HepG2 (cell line): ENCODE data around the gene AJUBA. TPM values are rescaled to one million over a fixed set of nuclear protein-coding genes. Genes with fewer than 3 reads are reported as not detected.

ENCODE experiments used
- BRD4 ChIP-seq: sonication (generic); formaldehyde crosslinking; IDR thresholded peaks from 2 replicates; pipeline ENCODE4 v1.4.0; 2020; ENCODE audit warnings: missing genetic modification reagents
- DR1 ChIP-seq: sonication (generic); formaldehyde crosslinking; IDR thresholded peaks from 2 replicates; pipeline ENCODE4 v1.8.0; 2021; ENCODE audit warnings: mild to moderate bottlenecking, missing genetic modification reagents, inconsistent platforms
- LBX2 ChIP-seq: sonication (generic); formaldehyde crosslinking; IDR thresholded peaks from 2 replicates; pipeline ENCODE4 v1.5.0; 2020; ENCODE audit warnings: missing genetic modification reagents, mild to moderate bottlenecking, borderline replicate concordance
- NR2F1 ChIP-seq, 2 experiments: fragments of 450-650 bp in 1 of 2; formaldehyde crosslinking in 1 of 2; IDR thresholded peaks; 2 replicates each; pipeline versions ENCODE4 v1.5.0 to v1.6.1; 2016 to 2020; ENCODE audit warnings: mild to moderate bottlenecking in 1 of 2, missing compliant biosample characterization in 1 of 2, missing genetic modification reagents in 1 of 2, moderate library complexity in 1 of 2
- POLR2G ChIP-seq: fragments of 200-400 bp; formaldehyde crosslinking; IDR thresholded peaks from 2 replicates; pipeline ENCODE4 v1.6.1; 2018; ENCODE audit warnings: mild to moderate bottlenecking, low read depth, low read length, moderate library complexity
- RBM22 ChIP-seq: fragments of 200-400 bp; formaldehyde crosslinking; optimal IDR thresholded peaks from 2 replicates; pipeline ENCODE3; 2017; ENCODE audit warnings: mild to moderate bottlenecking, low read length, moderate library complexity
- RCOR2 ChIP-seq: IDR thresholded peaks from 2 replicates; pipeline ENCODE4 v1.6.1; 2016; ENCODE audit warnings: missing biosample characterization, missing genetic modification reagents
- RORA ChIP-seq: sonication (generic); formaldehyde crosslinking; IDR thresholded peaks from 2 replicates; pipeline ENCODE4 v1.5.0; 2020; ENCODE audit warnings: mild to moderate bottlenecking, missing genetic modification reagents, moderate library complexity
- SETDB1 ChIP-seq: sonication (generic); formaldehyde crosslinking; IDR thresholded peaks from 2 replicates; pipeline ENCODE4 v1.5.1; 2020; ENCODE audit warnings: missing genetic modification reagents, mild to moderate bottlenecking, borderline replicate concordance
- THAP9 ChIP-seq: sonication (generic); formaldehyde crosslinking; IDR thresholded peaks from 2 replicates; pipeline ENCODE4; 2020; ENCODE audit warnings: missing genetic modification reagents, mild to moderate bottlenecking, borderline replicate concordance
- ZNF10 ChIP-seq: sonication (generic); formaldehyde crosslinking; IDR thresholded peaks from 2 replicates; pipeline ENCODE4 v1.4.0; 2020; ENCODE audit warnings: mild to moderate bottlenecking, low read depth, missing genetic modification reagents, borderline replicate concordance
- ZNF275 ChIP-seq: sonication (generic); formaldehyde crosslinking; IDR thresholded peaks from 2 replicates; pipeline ENCODE4 v1.8.0; 2022; ENCODE audit warnings: missing genetic modification reagents, mild to moderate bottlenecking, inconsistent platforms, borderline replicate concordance
- ZNF407 ChIP-seq: sonication (generic); formaldehyde crosslinking; IDR thresholded peaks from one replicate; pipeline ENCODE4 v1.5.1; 2020; ENCODE audit warnings: mild to moderate bottlenecking, missing genetic modification reagents; ENCODE audit errors: not compliant biosample characterization
- ZNF468 ChIP-seq: sonication (generic); formaldehyde crosslinking; IDR thresholded peaks from 2 replicates; pipeline ENCODE4 v1.8.0; 2022; ENCODE audit warnings: mild to moderate bottlenecking, moderate library complexity, missing genetic modification reagents
- ZNF598 ChIP-seq: sonication (generic); formaldehyde crosslinking; IDR thresholded peaks from 2 replicates; pipeline ENCODE4 v1.5.1; 2020; ENCODE audit warnings: mild to moderate bottlenecking, missing genetic modification reagents, borderline replicate concordance
- polyA plus RNA-seq, 8 experiments: library from polyadenylated mRNA; depleted of rRNA in 3 of 8; stranded (reverse) in 7 of 8; unstranded in 1 of 8; fragments of >200 nt; fragmentation: Illumina TruSeq in 4 of 8; extraction: Trizol in 4 of 8; gene quantifications; 2 replicates each; pipeline versions ENCODE4 v1.2.1 to v1.2.3, GENCODE V29; 2011 to 2016; ENCODE audit warnings: low read depth in 4 of 8, missing spikeins in 1 of 8, mixed read lengths in 1 of 8; ENCODE audit not compliant: insufficient read depth in 1 of 8
- total RNA-seq, 5 experiments: library from RNA; depleted of rRNA; stranded (reverse); fragments of >200 nt; fragmentation: Illumina TruSeq; extraction: Trizol; gene quantifications; 2 replicates each; pipeline ENCODE4 v1.2.3, GENCODE V29; 2016; ENCODE audit warnings: low read depth in 1 of 5

Gene AJUBA
- total and polyA plus RNA-seq, 2 of the 13 experiments (the other 11 are each of a cell fraction or from before 2014, with no cell fraction given), result 157 to 241 TPM

GRCh38 chr14:23030936-23031335 lies 48.6 kb upstream of the AJUBA start (continued):
- TF ChIP-seq ZNF407 (CRISPR knock-in tag) (no peak), ZNF598 (CRISPR knock-in tag) (no peak), BRD4 (CRISPR knock-in tag) (no peak), ZNF468 (CRISPR knock-in tag) (no peak), POLR2G (peak; percentile 49), LBX2 (CRISPR knock-in tag) (no peak), DR1 (CRISPR knock-in tag) (no peak), ZNF275 (no peak), SETDB1 (CRISPR knock-in tag) (no peak), RORA (CRISPR knock-in tag) (0 out of 2 replicates have a peak, but pooled peaks have one; percentile 49), ZNF10 (CRISPR knock-in tag) (no peak), RBM22 (peak; percentile 73), NR2F1 (CRISPR knock-in tag; IDR thresholded peaks at IDR 0.05) (no peak), THAP9 (no peak), RCOR2 (CRISPR knock-in tag) (no peak)
